Type B pancreatic cell (in vitro differentiated cells): Measurements from ENCODE around the gene ADAMTS6. TPM values are rescaled to one million over a fixed set of nuclear protein-coding genes. Genes with fewer than 3 reads are reported as not detected.
"Not testable (repeated sequence)": the region's sequence is repeated elsewhere in the genome, so short reads cannot be mapped to it uniquely, and the experiment has no call there.

ENCODE experiments used
- DNase-seq: peaks from one replicate; pipeline ENCODE4 v3.0.0; 2021; ENCODE audit warnings: mixed read lengths; ENCODE audit not compliant: unreplicated experiment; ENCODE audit errors: extremely low spot score
- H3K27ac Mint-ChIP-seq: 2 replicates; pipeline ENCODE4 v1.8.0; 2021; ENCODE audit warnings: mild to moderate bottlenecking, mixed read lengths
- H3K27me3 Mint-ChIP-seq: 2 replicates; pipeline ENCODE4 v1.8.0; 2021; ENCODE audit warnings: mixed read lengths
- H3K36me3 Mint-ChIP-seq: 2 replicates; pipeline ENCODE4 v1.8.0; 2021; ENCODE audit warnings: mixed read lengths
- H3K4me1 Mint-ChIP-seq: one replicate; pipeline ENCODE4 v1.8.0; 2021; ENCODE audit warnings: mixed read lengths; ENCODE audit not compliant: unreplicated experiment
- H3K4me3 Mint-ChIP-seq: 2 replicates; pipeline ENCODE4 v1.8.0; 2021; ENCODE audit warnings: mild to moderate bottlenecking, mixed read lengths
- H3K9me3 Mint-ChIP-seq: 2 replicates; pipeline ENCODE4 v1.8.0; 2021; ENCODE audit warnings: mixed read lengths
- CTCF ChIP-seq: fragments of 200-600 bp; sonication (generic); conservative IDR thresholded peaks from 2 replicates; pipeline ENCODE4 v1.5.0; 2021; ENCODE audit warnings: antibody characterized with exemption, mild to moderate bottlenecking
- total RNA-seq: library from RNA; stranded (reverse); gene quantifications from 2 replicates; pipeline ENCODE4 v1.2.1, GENCODE V29; 2021; ENCODE audit warnings: low replicate concordance

ADAMTS6 gene
- total RNA-seq, 1 donor from 2014 or later = 4.2 TPM

- Mint-ChIP-seq H3K9me3 (no peaks in the 10 kb centered on the region), H3K36me3 (no peaks in the 10 kb centered on the region), H3K27ac (no peak overlapping the region), H3K27me3 (no peaks in the 10 kb centered on the region), H3K4me3 (no peak overlapping the region), H3K4me1 (no peaks in the 10 kb centered on the region)
- no peak for DNase-seq
- TF ChIP-seq CTCF = no peak
These were observed 91.5 kb downstream of the ADAMTS6 start for GRCh38 chr5:65390208-65390607.

GRCh38 chr5:65383859-65384258, 97.9 kb downstream of the ADAMTS6 start:
- TF ChIP-seq CTCF = no peak
- H3K27ac Mint-ChIP-seq = no peak overlapping the region
- no peaks in the 10 kb centered on the region for H3K4me1 Mint-ChIP-seq
- DNase-seq = no peak
- H3K9me3 Mint-ChIP-seq = no peaks in the 10 kb centered on the region
- no peaks in the 10 kb centered on the region for H3K27me3 Mint-ChIP-seq
- H3K4me3 Mint-ChIP-seq = no peak overlapping the region
- H3K36me3 Mint-ChIP-seq = no peaks in the 10 kb centered on the region

- Mint-ChIP-seq H3K36me3 (no peaks in the 10 kb centered on the region), H3K9me3 (no peaks in the 10 kb centered on the region), H3K27ac (no peak overlapping the region), H3K27me3 (no peaks in the 10 kb centered on the region), H3K4me3 (no peak overlapping the region), H3K4me1 (no peaks in the 10 kb centered on the region)
- DNase-seq = no peak
- no peak for TF ChIP-seq CTCF
These were observed 99.1 kb downstream of the ADAMTS6 start for GRCh38 chr5:65382582-65382981.

- not testable (repeated sequence) for H3K36me3 Mint-ChIP-seq, H3K9me3 Mint-ChIP-seq, H3K27me3 Mint-ChIP-seq, H3K4me1 Mint-ChIP-seq, H3K27ac Mint-ChIP-seq, H3K4me3 Mint-ChIP-seq, DNase-seq
These were observed 111.2 kb downstream of the ADAMTS6 start for GRCh38 chr5:65370505-65370904.

- Mint-ChIP-seq H3K27ac (no peak overlapping the region), H3K27me3 (no peaks in the 10 kb centered on the region), H3K9me3 (no peaks in the 10 kb centered on the region), H3K36me3 (no peaks in the 10 kb centered on the region), H3K4me3 (no peak overlapping the region), H3K4me1 (no peaks in the 10 kb centered on the region)
- no peak for TF ChIP-seq CTCF
- no peak for DNase-seq
These were observed 115.1 kb downstream of the ADAMTS6 start for GRCh38 chr5:65366655-65367054.

- Mint-ChIP-seq H3K27me3 (no peaks in the 10 kb centered on the region), H3K27ac (no peak overlapping the region), H3K36me3 (no peaks in the 10 kb centered on the region), H3K4me1 (no peaks in the 10 kb centered on the region), H3K4me3 (no peak overlapping the region), H3K9me3 (no peaks in the 10 kb centered on the region)
- DNase-seq = no peak
- TF ChIP-seq CTCF = no peak
These were observed 116.8 kb downstream of the ADAMTS6 start for GRCh38 chr5:65364907-65365306.
